Smooth muscle cell (in vitro differentiated cells): Measurements from ENCODE around the gene ASCL2. TPM values are rescaled to one million over a fixed set of nuclear protein-coding genes. Genes with fewer than 3 reads are reported as not detected.

Source experiments
- DNase-seq: peaks from one replicate; lab custom pipeline; 2025; ENCODE audit not compliant: unreplicated experiment; lab: John Stamatoyannopoulos, UW
- H2AFZ ChIP-seq: fragments of 200-600 bp; sonication (generic); 2 replicates; pipeline ENCODE4 v1.6.0; 2016; ENCODE audit warnings: antibody characterized with exemption, low read depth, mild to moderate bottlenecking
- H3F3A ChIP-seq: fragments of 200-600 bp; sonication (generic); 2 replicates; pipeline ENCODE4 v1.6.0; 2017; ENCODE audit warnings: antibody characterized with exemption, low read depth
- H3K27ac ChIP-seq: fragments of 200-600 bp; sonication (generic); 2 replicates; pipeline ENCODE4 v1.5.1; 2016; ENCODE audit warnings: low read depth, mild to moderate bottlenecking
- H3K27me3 ChIP-seq: fragments of 200-600 bp; sonication (generic); 2 replicates; pipeline ENCODE4 v1.6.1; 2016; ENCODE audit warnings: low read depth, mild to moderate bottlenecking
- H3K36me3 ChIP-seq: fragments of 200-600 bp; sonication (generic); 2 replicates; pipeline ENCODE4 v1.5.1; 2016; ENCODE audit warnings: low read depth
- H3K4me1 ChIP-seq: fragments of 200-600 bp; sonication (generic); 2 replicates; pipeline ENCODE4 v1.5.1; 2016; ENCODE audit warnings: low read depth
- H3K4me2 ChIP-seq: fragments of 200-600 bp; sonication (generic); 2 replicates; pipeline ENCODE4 v1.6.0; 2016; ENCODE audit warnings: mild to moderate bottlenecking
- H3K4me3 ChIP-seq: fragments of 200-600 bp; sonication (generic); 2 replicates; pipeline ENCODE4 v1.5.1; 2016; ENCODE audit warnings: mild to moderate bottlenecking
- H3K79me2 ChIP-seq: fragments of 200-600 bp; sonication (generic); 2 replicates; pipeline ENCODE4 v1.6.0; 2016; ENCODE audit warnings: low read depth, mild to moderate bottlenecking
- H3K9ac ChIP-seq: fragments of 200-600 bp; sonication (generic); 2 replicates; pipeline ENCODE4 v1.6.0; 2016; ENCODE audit warnings: low read depth
- H3K9me3 ChIP-seq: fragments of 200-600 bp; sonication (generic); replicated peaks from 2 replicates; pipeline ENCODE4 v1.5.1; 2016; ENCODE audit warnings: low read depth
- H4K20me1 ChIP-seq: fragments of 200-600 bp; sonication (generic); 2 replicates; pipeline ENCODE4 v1.6.0; 2016; ENCODE audit warnings: low read depth
- WGBS: methylation state at CpG from one replicate; pipeline ENCODE4 v1.1.7; 2016; ENCODE audit warnings: low lambda C conversion rate; 5-methylcytosine and 5-hydroxymethylcytosine counted together
- polyA plus RNA-seq: library from polyadenylated mRNA; unstranded; fragments of >200 nt; fragmentation: Nextera tagmentation; extraction: Ambion mirVana; gene quantifications from 2 replicates; pipeline ENCODE4 v1.2.1, GENCODE V29; 2016
- total RNA-seq: library from RNA; depleted of rRNA; stranded (reverse); fragments of >200 nt; gene quantifications from 2 replicates; pipeline ENCODE4 v1.2.3, GENCODE V29; 2014
- TF ChIP-seq, protein P1 (sequence below): fragments of 200-600 bp; sonication (generic); IDR thresholded peaks from 2 replicates; pipeline ENCODE4 v1.5.1; 2017; ENCODE audit warnings: borderline replicate concordance, mild to moderate bottlenecking, antibody characterized with exemption; ENCODE audit not compliant: insufficient read depth, poor library complexity, severe bottlenecking

ASCL2 gene
- total and polyA plus RNA-seq, 2 experiments from 2014 or later, result 0.33 TPM; not detected in 1

- H2AFZ ChIP-seq, result no peak overlapping the region
- TF ChIP-seq, protein P1, sequence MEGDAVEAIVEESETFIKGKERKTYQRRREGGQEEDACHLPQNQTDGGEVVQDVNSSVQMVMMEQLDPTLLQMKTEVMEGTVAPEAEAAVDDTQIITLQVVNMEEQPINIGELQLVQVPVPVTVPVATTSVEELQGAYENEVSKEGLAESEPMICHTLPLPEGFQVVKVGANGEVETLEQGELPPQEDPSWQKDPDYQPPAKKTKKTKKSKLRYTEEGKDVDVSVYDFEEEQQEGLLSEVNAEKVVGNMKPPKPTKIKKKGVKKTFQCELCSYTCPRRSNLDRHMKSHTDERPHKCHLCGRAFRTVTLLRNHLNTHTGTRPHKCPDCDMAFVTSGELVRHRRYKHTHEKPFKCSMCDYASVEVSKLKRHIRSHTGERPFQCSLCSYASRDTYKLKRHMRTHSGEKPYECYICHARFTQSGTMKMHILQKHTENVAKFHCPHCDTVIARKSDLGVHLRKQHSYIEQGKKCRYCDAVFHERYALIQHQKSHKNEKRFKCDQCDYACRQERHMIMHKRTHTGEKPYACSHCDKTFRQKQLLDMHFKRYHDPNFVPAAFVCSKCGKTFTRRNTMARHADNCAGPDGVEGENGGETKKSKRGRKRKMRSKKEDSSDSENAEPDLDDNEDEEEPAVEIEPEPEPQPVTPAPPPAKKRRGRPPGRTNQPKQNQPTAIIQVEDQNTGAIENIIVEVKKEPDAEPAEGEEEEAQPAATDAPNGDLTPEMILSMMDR, result no peak
- H3K4me3 ChIP-seq, result no peak overlapping the region
- no peak overlapping the region for H3K4me2 ChIP-seq
- no peak for DNase-seq
- H3K9me3 ChIP-seq, result no peaks in the 10 kb centered on the region
- H3K27ac ChIP-seq, result no peak overlapping the region
- no peaks in the 10 kb centered on the region for H4K20me1 ChIP-seq
- no peaks in the 10 kb centered on the region for H3F3A ChIP-seq
- H3K79me2 ChIP-seq, result no peaks in the 10 kb centered on the region
- H3K27me3 ChIP-seq, result peaks cover 20% of the 10 kb centered on the region
- no peaks in the 10 kb centered on the region for H3K36me3 ChIP-seq
- 89% methylated on average over 17 of the region's 17 CpGs for WGBS
- no peaks in the 10 kb centered on the region for H3K4me1 ChIP-seq
- no peak overlapping the region for H3K9ac ChIP-seq
Measured at GRCh38 chr11:2295971-2296912, 25.9 kb upstream of the ASCL2 start.

- no peaks in the 10 kb centered on the region for H3K4me1 ChIP-seq
- no peak overlapping the region for H3K27ac ChIP-seq
- no peak for DNase-seq
- no peaks in the 10 kb centered on the region for H4K20me1 ChIP-seq
- no peaks in the 10 kb centered on the region for H3K36me3 ChIP-seq
- H3K4me3 ChIP-seq, result no peak overlapping the region
- H3K9me3 ChIP-seq, result no peaks in the 10 kb centered on the region
- 89% methylated on average over 8 of the region's 8 CpGs for WGBS
- H3K79me2 ChIP-seq, result no peaks in the 10 kb centered on the region
- H3K4me2 ChIP-seq, result no peak overlapping the region
- H3K9ac ChIP-seq, result no peak overlapping the region
- H2AFZ ChIP-seq, result no peak overlapping the region
- TF ChIP-seq, protein P1, result no peak
- peaks cover 24% of the 10 kb centered on the region for H3K27me3 ChIP-seq
- H3F3A ChIP-seq, result no peaks in the 10 kb centered on the region
Measured at GRCh38 chr11:2294926-2295290, 24.5 kb upstream of the ASCL2 start.

DNA sequence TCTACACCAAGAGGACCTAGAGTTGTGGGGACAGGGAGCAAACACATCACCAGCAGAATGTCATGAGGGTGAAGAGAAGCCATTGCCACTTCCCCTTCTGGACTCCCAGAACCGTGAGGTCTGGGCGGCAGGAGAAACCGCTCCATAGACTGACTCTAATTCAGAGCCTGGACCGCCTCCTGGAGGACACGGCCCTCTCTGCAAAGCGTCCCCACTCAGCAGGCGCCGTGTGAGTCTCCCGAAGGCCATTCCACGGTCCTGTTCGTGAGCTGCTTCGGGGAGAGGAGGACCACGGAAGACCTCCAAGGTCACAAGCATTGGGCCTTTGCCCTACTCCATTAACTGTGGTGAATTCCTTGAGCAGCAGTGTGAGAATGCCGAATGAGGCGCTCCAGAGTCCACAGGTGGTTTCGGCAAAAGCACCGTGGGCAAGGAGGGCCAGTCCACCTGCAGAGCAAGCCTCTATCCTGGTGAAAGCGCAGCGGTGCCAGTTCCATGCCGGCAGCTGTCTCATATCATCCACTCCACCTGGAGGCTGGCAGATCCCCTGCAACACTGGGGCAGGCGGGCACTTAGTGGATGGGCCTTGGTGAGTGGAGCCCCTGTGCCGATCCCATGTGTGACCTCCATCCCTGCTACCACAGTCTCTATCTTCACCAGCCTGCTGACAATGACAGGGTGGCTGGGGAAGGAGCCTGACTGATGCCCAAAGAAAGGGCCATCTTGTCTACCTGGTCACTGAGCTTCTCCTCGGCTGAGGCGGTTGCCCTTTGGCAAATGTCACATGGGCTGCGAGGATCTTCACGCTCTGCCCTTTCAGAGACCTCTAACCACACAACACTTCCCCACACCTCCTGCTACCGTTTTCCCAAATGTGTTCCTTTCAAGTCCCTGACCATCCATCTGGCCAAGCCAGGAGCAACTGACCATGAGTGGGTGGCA lies 23.9 kb upstream of the ASCL2 start:
- Histone ChIP-seq H3F3A (no peaks in the 10 kb centered on the region), H4K20me1 (no peaks in the 10 kb centered on the region), H3K4me3 (no peak overlapping the region), H3K79me2 (no peaks in the 10 kb centered on the region), H3K9ac (no peak overlapping the region), H3K4me1 (no peaks in the 10 kb centered on the region), H3K27me3 (peaks cover 24% of the 10 kb centered on the region), H3K4me2 (no peak overlapping the region), H3K27ac (no peak overlapping the region), H3K36me3 (no peaks in the 10 kb centered on the region), H3K9me3 (no peaks in the 10 kb centered on the region), H2AFZ (no peak overlapping the region)
- WGBS, result 78% methylated on average over 27 of the region's 27 CpGs
- no peak for DNase-seq
- TF ChIP-seq, protein P1, result no peak
